Testis (tissue), 2 donors: ENCODE measurements around the gene IMMP2L.
"Not testable (repeated sequence)": the region's sequence is repeated elsewhere in the genome, so short reads cannot be mapped to it uniquely, and the experiment has no call there.

Experiments used
- POLR2A ChIP-seq: fragments of 450-650 bp; IDR thresholded peaks from one replicate; pipeline ENCODE4 v1.6.1; 2017; ENCODE audit warnings: antibody characterized with exemption, mild to moderate bottlenecking, moderate library complexity
- TF ChIP-seq, protein P1 (sequence below), 3 experiments: fragments of 450-650 bp in 2 of 3; fragments of 200-600 bp in 1 of 3; sonication (generic) in 1 of 3; IDR thresholded peaks; one replicate each; pipeline ENCODE4 v1.5.1; 2016 to 2019; ENCODE audit warnings: antibody characterized with exemption in 3 of 3, mild to moderate bottlenecking in 2 of 3, moderate library complexity in 1 of 3

DNA sequence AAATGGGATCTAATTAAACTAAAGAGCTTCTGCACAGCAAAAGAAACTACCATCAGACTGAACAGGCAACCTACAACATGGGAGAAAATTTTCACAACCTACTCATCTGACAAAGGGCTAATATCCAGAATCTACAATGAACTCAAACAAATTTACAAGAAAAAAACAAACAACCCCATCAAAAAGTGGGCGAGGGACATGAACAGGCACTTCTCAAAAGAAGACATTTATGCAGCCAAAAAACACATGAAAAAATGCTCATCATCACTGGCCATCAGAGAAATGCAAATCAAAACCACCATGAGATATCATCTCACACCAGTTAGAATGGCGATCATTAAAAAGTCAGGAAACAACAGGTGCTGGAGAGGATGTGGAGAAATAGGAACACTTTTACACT is 111.6 kb downstream of the IMMP2L start:
- not testable (repeated sequence) for TF ChIP-seq POLR2A
- TF ChIP-seq, protein P1, sequence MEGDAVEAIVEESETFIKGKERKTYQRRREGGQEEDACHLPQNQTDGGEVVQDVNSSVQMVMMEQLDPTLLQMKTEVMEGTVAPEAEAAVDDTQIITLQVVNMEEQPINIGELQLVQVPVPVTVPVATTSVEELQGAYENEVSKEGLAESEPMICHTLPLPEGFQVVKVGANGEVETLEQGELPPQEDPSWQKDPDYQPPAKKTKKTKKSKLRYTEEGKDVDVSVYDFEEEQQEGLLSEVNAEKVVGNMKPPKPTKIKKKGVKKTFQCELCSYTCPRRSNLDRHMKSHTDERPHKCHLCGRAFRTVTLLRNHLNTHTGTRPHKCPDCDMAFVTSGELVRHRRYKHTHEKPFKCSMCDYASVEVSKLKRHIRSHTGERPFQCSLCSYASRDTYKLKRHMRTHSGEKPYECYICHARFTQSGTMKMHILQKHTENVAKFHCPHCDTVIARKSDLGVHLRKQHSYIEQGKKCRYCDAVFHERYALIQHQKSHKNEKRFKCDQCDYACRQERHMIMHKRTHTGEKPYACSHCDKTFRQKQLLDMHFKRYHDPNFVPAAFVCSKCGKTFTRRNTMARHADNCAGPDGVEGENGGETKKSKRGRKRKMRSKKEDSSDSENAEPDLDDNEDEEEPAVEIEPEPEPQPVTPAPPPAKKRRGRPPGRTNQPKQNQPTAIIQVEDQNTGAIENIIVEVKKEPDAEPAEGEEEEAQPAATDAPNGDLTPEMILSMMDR (IDR thresholded peaks at IDR 0.05), result not testable (repeated sequence)
